Activated T-helper 1 cell treated with anti-CD3 and anti-CD28 coated beads, Interleukin-12 subunit alpha, Interleukin-12 subunit beta, Interleukin-2, Interleukin-4 antibody, amounts not matched to agents 30 ng/mL and 10 ng/mL and 1 ng/mL, durations not matched to agents 14 hours and 24 hours and 36 hours (primary cell): ENCODE results near the gene STK17B. TPM values are rescaled to one million over a fixed set of nuclear protein-coding genes. Genes with fewer than 3 reads are reported as not detected.
A peak's percentile ranks its signal among the peaks of the same experiment; 100 is the strongest.

Experiments used
- DNase-seq: peaks from one replicate; pipeline ENCODE4 v3.0.0; 2021; ENCODE audit warnings: low spot score
- H3K27ac Mint-ChIP-seq: one replicate; pipeline ENCODE4 v1.8.0; 2021; ENCODE audit warnings: mild to moderate bottlenecking, mixed read lengths
- H3K27me3 Mint-ChIP-seq: one replicate; pipeline ENCODE4 v1.8.0; 2022; ENCODE audit warnings: mild to moderate bottlenecking, moderate library complexity, mixed read lengths; ENCODE audit not compliant: insufficient read depth
- H3K36me3 Mint-ChIP-seq: one replicate; pipeline ENCODE4 v1.8.0; 2021; ENCODE audit warnings: low read depth, mixed read lengths
- H3K4me1 Mint-ChIP-seq: one replicate; pipeline ENCODE4 v1.8.0; 2021; ENCODE audit warnings: low read depth, mixed read lengths
- H3K4me3 Mint-ChIP-seq: one replicate; pipeline ENCODE4 v1.8.0; 2021; ENCODE audit warnings: mild to moderate bottlenecking, moderate library complexity, mixed read lengths
- H3K9me3 Mint-ChIP-seq: one replicate; pipeline ENCODE4 v1.8.0; 2021; ENCODE audit warnings: mixed read lengths
- intact Hi-C: fragments of 100-400 bp; cut with micrococcal nuclease; formaldehyde crosslinking; loops from one replicate; pipeline ENCODE4 v1.15.1; 2024
- total RNA-seq: library from RNA; stranded (reverse); gene quantifications from 2 replicates; pipeline ENCODE4 v1.2.3, GENCODE V29; 2022

Gene STK17B
- total RNA-seq, 1 donor from 2014 or later, result 148 TPM

DNA sequence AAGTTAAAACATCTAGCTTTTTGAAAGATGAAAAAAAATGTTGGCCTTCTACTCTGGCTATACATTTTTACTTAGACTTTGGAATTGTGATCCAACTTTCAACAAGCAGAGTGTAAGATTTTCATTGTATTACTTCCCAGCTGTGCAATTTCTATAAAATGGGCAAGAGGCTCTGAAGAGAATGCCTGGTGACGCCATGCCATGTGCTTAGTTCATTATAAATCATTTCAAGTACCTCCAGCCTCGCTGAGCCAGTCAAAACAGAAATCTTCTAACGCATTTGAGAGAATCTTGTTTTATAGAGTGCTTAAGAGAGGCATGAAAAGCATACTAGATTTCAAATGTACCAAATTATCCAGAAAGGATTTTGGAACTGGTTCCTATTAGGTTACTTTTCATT, 10.1 kb upstream of the STK17B start:
- Mint-ChIP-seq H3K4me1 (peaks cover 71% of the 10 kb centered on the region), H3K36me3 (peaks cover 4% of the 10 kb centered on the region), H3K27ac (peak overlapping the region; percentile 47), H3K9me3 (peaks cover 6% of the 10 kb centered on the region), H3K4me3 (peak overlapping the region; percentile 11), H3K27me3 (no peaks in the 10 kb centered on the region)
- no peak for DNase-seq
- intact Hi-C loops, result no loop called here

DNA sequence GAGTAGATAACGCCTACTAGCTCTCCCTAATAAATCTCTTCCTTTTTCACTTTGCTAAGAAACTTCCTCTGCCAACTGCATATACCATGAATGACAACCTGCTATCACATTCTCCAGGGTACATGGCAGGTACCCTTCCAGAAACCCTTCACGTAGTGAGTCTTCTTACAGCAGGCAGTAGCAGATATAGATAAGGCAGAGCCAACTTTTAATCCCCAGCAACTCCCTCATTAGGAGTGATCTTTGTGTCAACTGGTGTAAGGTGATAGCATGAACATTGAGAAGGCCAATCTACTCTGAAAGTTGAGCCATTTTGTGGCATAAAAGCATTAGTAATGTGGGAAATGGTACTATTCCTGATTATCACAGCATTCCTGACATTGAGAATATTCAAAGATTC, 5.7 kb upstream of the STK17B start:
- H3K27me3 Mint-ChIP-seq, result no peaks in the 10 kb centered on the region
- H3K4me3 Mint-ChIP-seq, result peak overlapping the region; percentile 69
- peak overlapping the region; percentile 90 for H3K27ac Mint-ChIP-seq
- H3K36me3 Mint-ChIP-seq, result peaks cover 2% of the 10 kb centered on the region
- intact Hi-C loops, result loop anchor here (1.0 to 10.0 kb wide), 4 partner anchors 16 to 1018 kb away; no protein-coding TSS in a partner anchor
- no peak for DNase-seq
- no peaks in the 10 kb centered on the region for H3K9me3 Mint-ChIP-seq
- H3K4me1 Mint-ChIP-seq, result peaks cover 80% of the 10 kb centered on the region

DNA sequence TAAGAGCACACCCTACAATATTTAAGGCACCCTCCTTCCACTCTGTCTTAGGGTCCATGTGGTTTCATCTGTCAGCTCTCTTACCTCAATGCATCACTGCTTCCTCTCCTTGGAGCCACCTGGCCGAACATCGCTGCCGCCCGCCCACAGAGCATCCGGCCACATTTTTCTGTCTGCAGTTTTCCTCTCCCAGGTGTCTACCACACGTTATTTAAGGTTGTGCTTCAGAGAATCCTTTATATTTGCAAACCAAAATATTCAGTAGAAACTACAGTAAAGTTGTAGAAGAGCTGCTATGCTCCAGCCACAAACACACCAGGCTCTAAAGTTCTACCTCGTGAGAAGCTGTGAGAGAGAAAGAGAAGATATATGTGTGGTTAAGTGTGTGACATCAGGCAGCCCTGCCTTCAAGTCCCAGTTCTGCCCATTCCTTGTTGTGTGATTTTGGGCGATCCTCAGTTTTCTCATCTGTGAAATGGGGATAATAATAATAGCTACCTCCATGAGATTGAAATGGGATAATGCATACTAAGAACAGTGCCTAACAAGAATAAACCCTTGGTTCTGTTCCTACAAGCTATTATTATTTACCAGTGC, 4.9 kb upstream of the STK17B start:
- peak; percentile 83 for DNase-seq
- Mint-ChIP-seq H3K36me3 (peaks cover 2% of the 10 kb centered on the region), H3K27me3 (no peaks in the 10 kb centered on the region), H3K4me1 (peaks cover 72% of the 10 kb centered on the region), H3K9me3 (no peaks in the 10 kb centered on the region), H3K27ac (peak overlapping the region; percentile 90), H3K4me3 (peak overlapping the region; percentile 69)
- intact Hi-C loops, result loop anchor here (1.0 to 10.0 kb wide), 7 partner anchors 15 to 1019 kb away; no protein-coding TSS in a partner anchor

DNA sequence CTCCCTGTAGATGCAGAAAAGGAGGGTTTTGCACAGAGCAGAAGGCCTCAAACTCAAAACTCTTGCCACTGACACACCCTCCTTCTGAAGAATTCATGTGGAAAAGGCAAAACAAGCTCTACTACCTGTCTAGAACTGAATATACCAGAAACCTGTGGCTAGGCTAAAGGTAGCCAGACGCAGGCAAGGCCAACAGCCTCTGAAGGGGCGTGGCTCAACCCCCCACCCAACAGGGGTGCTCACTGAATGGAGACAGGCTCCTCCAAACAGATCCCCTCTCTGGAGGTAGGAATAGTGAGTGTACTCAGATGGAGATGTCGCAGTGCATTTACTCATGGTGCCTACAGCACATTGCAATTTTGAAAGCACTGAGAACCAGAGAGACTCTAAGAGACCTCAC, 3.0 kb upstream of the STK17B start:
- no peaks in the 10 kb centered on the region for H3K27me3 Mint-ChIP-seq
- peak overlapping the region; percentile 81 for H3K4me3 Mint-ChIP-seq
- H3K4me1 Mint-ChIP-seq, result peaks cover 61% of the 10 kb centered on the region
- H3K36me3 Mint-ChIP-seq, result peaks cover 10% of the 10 kb centered on the region
- intact Hi-C loops, result loop anchor here (10.0 kb wide), 1 partner anchor 1020 kb away; no protein-coding TSS in a partner anchor
- H3K9me3 Mint-ChIP-seq, result no peaks in the 10 kb centered on the region
- no peak for DNase-seq
- H3K27ac Mint-ChIP-seq, result peak overlapping the region; percentile 88

DNA sequence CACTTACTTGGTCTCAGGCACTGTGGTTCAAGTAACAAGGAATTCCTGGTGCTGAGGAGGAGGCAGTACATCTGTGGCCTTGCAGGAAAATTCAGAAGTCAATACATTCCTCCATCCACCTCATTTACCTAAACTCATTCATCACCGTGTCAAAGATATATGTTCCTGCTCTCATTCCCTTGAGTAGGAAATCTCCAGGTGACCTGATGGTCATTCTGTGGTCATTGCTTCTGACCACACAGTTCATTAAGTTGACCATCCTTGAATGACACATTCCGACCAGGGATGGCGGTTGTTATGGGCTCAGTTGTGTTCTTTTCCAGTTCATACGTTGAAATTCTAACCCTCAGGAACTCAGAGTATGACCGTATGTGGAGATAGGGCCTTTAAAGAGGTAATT, 2.1 kb upstream of the STK17B start:
- intact Hi-C loops, result loop anchor here (10.0 kb wide), 1 partner anchor 1021 kb away; no protein-coding TSS in a partner anchor
- Mint-ChIP-seq H3K9me3 (no peaks in the 10 kb centered on the region), H3K27me3 (no peaks in the 10 kb centered on the region), H3K36me3 (peaks cover 16% of the 10 kb centered on the region), H3K4me1 (peaks cover 52% of the 10 kb centered on the region), H3K4me3 (peak overlapping the region; percentile 81), H3K27ac (peak overlapping the region; percentile 88)
- no peak for DNase-seq

DNA sequence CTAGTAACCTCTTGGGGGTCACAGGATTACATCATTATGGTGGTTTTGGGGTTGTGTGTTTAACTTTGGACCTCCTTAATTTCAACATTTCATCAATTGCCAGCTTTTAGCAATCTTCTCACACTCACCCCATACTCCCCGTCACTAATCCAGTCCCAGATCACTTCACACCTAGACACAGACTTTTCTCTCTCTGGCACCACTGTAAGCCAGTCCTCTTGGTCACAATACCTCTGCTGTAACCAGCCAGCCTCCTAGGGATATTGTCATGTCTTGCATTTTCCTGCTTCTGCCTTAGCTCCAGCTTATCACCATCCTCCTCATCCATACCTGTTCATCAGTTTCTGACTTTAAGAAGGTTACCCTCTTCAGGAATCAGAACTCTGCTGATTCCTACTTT, 1.6 kb upstream of the STK17B start:
- DNase-seq, result no peak
- peak overlapping the region; percentile 88 for H3K27ac Mint-ChIP-seq
- H3K4me1 Mint-ChIP-seq, result peaks cover 52% of the 10 kb centered on the region
- peaks cover 21% of the 10 kb centered on the region for H3K36me3 Mint-ChIP-seq
- intact Hi-C loops, result loop anchor here (1.0 to 10.0 kb wide), 3 partner anchors 67 to 1022 kb away; no protein-coding TSS in a partner anchor
- H3K4me3 Mint-ChIP-seq, result peak overlapping the region; percentile 81
- no peaks in the 10 kb centered on the region for H3K9me3 Mint-ChIP-seq
- no peaks in the 10 kb centered on the region for H3K27me3 Mint-ChIP-seq

DNA sequence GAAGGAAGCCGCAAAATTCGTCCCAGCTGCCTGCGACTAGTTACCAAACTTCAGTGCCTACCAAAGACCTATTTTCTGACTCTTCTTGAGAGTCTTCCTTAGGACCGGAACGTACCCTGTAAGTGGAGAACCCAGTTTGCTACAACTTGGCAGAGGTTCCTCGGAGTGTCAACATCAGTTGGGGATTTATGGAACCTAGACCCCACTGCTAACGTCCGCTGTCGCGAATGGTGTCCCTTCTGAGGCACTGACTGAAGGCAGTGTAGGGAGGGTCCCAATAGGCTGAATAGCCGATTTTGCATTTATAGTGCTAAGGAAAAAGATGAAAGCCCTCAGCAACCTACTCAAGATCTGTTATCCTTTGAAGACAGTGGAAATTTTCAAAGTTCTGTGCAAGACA, 568 bp upstream of the STK17B start:
- Mint-ChIP-seq H3K9me3 (no peaks in the 10 kb centered on the region), H3K27ac (peak overlapping the region; percentile 62), H3K27me3 (no peaks in the 10 kb centered on the region), H3K4me3 (peak overlapping the region; percentile 81), H3K36me3 (peaks cover 28% of the 10 kb centered on the region), H3K4me1 (peaks cover 53% of the 10 kb centered on the region)
- intact Hi-C loops, result loop anchor here (1.0 to 10.0 kb wide), 11 partner anchors 12 to 1329 kb away; partner anchors contain the start of genes DNAH7 and HSPE1
- DNase-seq, result no peak

DNA sequence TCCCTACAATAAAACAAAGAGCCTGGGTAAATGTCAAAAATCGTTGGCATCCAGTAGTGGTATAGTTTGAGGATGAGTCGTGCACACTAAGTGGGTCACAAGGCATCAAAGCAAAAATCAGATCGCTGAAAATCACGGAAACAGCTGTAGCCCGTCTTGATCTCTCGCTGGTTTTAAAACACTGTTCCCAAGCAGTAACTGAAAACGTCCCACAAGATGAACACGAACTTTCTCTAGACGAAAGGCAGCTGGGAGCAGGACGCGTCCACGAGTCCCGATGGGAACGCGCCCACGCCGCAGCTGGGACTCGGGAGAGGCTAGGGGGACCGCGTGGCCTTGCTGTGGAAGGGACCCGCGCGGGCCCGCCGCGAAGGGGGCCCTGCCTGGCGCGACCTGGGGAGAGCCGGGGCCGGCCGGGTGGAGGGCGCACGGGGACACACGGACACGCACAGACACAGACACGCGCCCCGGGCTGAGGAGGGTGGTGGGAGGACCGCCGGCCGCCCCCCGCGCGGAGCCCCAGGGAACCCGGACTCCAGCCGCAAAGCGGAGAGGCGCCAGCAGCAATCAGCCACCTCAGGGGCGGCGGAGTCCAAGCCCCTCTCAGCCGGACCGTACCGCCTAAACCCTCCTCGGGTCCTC, 651 bp downstream of the STK17B start:
- no peaks in the 10 kb centered on the region for H3K9me3 Mint-ChIP-seq
- intact Hi-C loops, result loop anchor here (1.0 to 10.0 kb wide), 9 partner anchors 10 to 1330 kb away; partner anchors contain the start of genes DNAH7 and HSPE1
- no peak for DNase-seq
- peaks cover 36% of the 10 kb centered on the region for H3K36me3 Mint-ChIP-seq
- H3K27ac Mint-ChIP-seq, result peak overlapping the region; percentile 92
- peak overlapping the region; percentile 94 for H3K4me3 Mint-ChIP-seq
- H3K27me3 Mint-ChIP-seq, result no peaks in the 10 kb centered on the region
- H3K4me1 Mint-ChIP-seq, result peaks cover 50% of the 10 kb centered on the region

DNA sequence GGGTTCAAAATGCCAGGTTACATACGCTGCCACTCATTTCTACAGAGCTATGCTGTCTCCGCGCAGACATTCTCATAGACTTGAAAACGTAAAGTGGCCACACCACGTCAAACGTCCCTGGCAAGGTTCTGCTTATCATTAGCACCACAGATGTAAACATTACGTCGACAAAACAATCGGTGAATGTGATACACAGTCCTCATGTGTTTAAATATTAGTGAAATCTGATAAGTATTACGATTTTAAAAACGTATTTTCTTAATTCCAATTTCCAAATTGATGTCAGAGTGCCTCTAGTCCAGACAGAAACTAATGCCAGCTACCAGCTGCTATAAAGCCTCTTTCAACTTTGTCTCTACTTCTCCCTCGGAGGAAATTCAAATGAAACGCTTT, 1.2 kb downstream of the STK17B start:
- DNase-seq, result peak; percentile 59
- Mint-ChIP-seq H3K27me3 (no peaks in the 10 kb centered on the region), H3K4me3 (peak overlapping the region; percentile 94), H3K9me3 (no peaks in the 10 kb centered on the region), H3K27ac (peak overlapping the region; percentile 92), H3K4me1 (peaks cover 54% of the 10 kb centered on the region), H3K36me3 (peaks cover 41% of the 10 kb centered on the region)
- intact Hi-C loops, result loop anchor here (2.0 to 10.0 kb wide), 5 partner anchors 13 to 1331 kb away; partner anchors contain the start of genes DNAH7 and HSPE1

DNA sequence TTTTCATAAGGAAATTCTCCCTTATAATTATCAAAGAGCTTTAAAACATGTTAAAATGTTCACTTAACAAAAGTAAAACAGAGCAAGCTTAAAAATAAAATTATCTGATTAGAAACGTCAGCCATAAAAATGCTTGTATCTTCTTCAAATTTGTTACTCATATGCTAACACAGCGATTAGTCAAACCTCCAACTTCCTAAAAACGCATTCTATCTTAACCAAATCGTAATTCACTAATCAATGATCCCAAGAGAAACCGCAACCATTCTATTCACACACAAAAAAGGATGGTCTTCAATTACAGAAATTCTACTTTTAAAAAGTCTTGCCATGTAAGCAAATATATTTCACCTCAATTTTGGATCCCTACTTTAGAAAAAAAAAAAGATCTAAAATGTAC, 1.9 kb downstream of the STK17B start:
- intact Hi-C loops, result loop anchor here (10.0 kb wide), 2 partner anchors 1135 to 1265 kb away; partner anchors contain the start of gene SF3B1
- no peaks in the 10 kb centered on the region for H3K27me3 Mint-ChIP-seq
- peaks cover 47% of the 10 kb centered on the region for H3K36me3 Mint-ChIP-seq
- peak overlapping the region; percentile 92 for H3K27ac Mint-ChIP-seq
- DNase-seq, result no peak
- peak overlapping the region; percentile 94 for H3K4me3 Mint-ChIP-seq
- H3K9me3 Mint-ChIP-seq, result no peaks in the 10 kb centered on the region
- H3K4me1 Mint-ChIP-seq, result peaks cover 57% of the 10 kb centered on the region

DNA sequence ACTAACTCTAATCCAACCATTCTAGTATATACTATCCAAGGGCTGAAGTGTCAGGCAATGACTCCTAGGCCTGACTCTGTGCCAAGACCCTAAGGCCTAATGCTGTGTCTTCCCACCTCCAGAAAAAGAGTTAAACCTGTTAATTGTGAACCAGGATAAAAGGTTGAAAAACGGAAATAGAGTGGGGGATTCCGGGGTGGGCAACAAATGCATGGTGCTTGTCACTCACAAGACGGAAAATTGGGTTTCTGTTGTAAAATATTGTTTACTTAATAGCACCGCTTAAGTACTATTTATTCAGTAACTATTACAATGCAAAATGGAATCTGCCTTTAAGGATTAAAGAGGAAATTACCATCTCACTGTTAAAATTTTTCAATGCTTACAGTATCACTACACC, 3.2 kb downstream of the STK17B start:
- Mint-ChIP-seq H3K9me3 (no peaks in the 10 kb centered on the region), H3K27ac (peak overlapping the region; percentile 92), H3K27me3 (no peaks in the 10 kb centered on the region), H3K36me3 (peaks cover 53% of the 10 kb centered on the region), H3K4me1 (peaks cover 54% of the 10 kb centered on the region), H3K4me3 (peak overlapping the region; percentile 94)
- no peak for DNase-seq
- intact Hi-C loops, result loop anchor here (10.0 kb wide), 2 partner anchors 1137 to 1267 kb away; partner anchors contain the start of gene SF3B1

DNA sequence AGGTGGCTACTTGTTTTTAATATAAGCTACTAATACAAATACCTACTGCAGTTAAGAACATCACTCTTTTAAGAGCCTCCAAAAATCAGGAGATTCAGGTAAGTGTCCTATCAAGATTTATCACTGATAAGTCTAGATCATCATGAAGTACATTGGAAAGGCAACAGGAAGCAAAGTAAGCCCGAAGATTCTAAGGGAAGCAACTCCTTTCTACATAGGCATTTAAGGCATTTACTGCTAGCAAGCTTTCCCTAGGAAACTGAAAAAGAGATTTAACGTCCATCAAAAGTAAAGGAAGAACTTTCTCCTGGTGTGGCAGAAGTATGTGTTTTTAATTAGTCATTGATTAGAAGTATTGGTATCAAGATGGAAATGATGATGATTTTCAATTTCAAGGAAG, 3.7 kb downstream of the STK17B start:
- peaks cover 54% of the 10 kb centered on the region for H3K4me1 Mint-ChIP-seq
- peak overlapping the region; percentile 94 for H3K4me3 Mint-ChIP-seq
- intact Hi-C loops, result loop anchor here (1.0 to 10.0 kb wide), 4 partner anchors 25 to 1267 kb away; partner anchors contain the start of gene SF3B1
- no peaks in the 10 kb centered on the region for H3K27me3 Mint-ChIP-seq
- peaks cover 58% of the 10 kb centered on the region for H3K36me3 Mint-ChIP-seq
- H3K9me3 Mint-ChIP-seq, result no peaks in the 10 kb centered on the region
- peak overlapping the region; percentile 92 for H3K27ac Mint-ChIP-seq
- no peak for DNase-seq

DNA sequence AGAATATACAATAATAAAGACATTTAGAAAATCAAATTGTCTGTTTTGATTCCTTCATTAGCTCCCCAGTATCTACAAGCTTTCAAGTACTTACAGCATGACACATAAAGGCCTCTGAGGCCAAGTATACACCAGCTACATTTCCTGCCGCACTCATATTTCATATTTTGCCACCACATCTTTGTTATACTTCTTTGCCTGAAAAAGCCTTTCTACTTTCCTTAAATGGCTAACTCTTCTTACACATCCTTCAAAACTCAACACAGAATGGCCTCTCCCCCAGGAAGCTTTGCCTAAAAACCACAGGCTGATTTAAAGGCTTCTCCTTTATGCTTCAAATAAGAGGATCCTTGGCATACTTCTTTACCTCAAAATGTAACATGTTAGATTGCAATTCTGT, 4.5 kb downstream of the STK17B start:
- Mint-ChIP-seq H3K36me3 (peaks cover 63% of the 10 kb centered on the region), H3K9me3 (no peaks in the 10 kb centered on the region), H3K27me3 (no peaks in the 10 kb centered on the region), H3K27ac (peak overlapping the region; percentile 92), H3K4me1 (peaks cover 56% of the 10 kb centered on the region), H3K4me3 (peak overlapping the region; percentile 94)
- intact Hi-C loops, result loop anchor here (1.0 to 10.0 kb wide), 5 partner anchors 25 to 1268 kb away; partner anchors contain the start of gene SF3B1
- no peak for DNase-seq
